ENCODE measurements around the gene XBP1. TPM values are rescaled to one million over a fixed set of nuclear protein-coding genes. Genes with fewer than 3 reads are reported as not detected.
A peak's percentile ranks its signal among the peaks of the same experiment; 100 is the strongest.
"Not testable (repeated sequence)": the region's sequence is repeated elsewhere in the genome, so short reads cannot be mapped to it uniquely, and the experiment has no call there.

Gene XBP1
- polyA plus RNA-seq (ENCODE audit: insufficient read length), result 127 TPM
- long read RNA-seq, donor 1, transcript XBP1-201 (5 exons, 1,850 nt), result major isoform, 74 of 82 reads
- long read RNA-seq, donor 1, partial matches to known transcripts, result 6 of 82 reads
- long read RNA-seq, donor 1, other reads (novel, unspliced or antisense), result 0 of 82 reads
- long read RNA-seq, donor 2, transcript XBP1-201 (5 exons, 1,850 nt), result major isoform, 53 of 59 reads
- long read RNA-seq, donor 2, partial matches to known transcripts, result 0 of 59 reads
- long read RNA-seq, donor 2, other reads (novel, unspliced or antisense), result 0 of 59 reads
- long read RNA-seq, donor 3, transcript XBP1-201 (5 exons, 1,850 nt), result major isoform, 38 of 68 reads
- long read RNA-seq, donor 3, partial matches to known transcripts, result 23 of 68 reads
- long read RNA-seq, donor 3, other reads (novel, unspliced or antisense), result 0 of 68 reads
- long read RNA-seq, donor 4, transcript XBP1-201 (5 exons, 1,850 nt), result major isoform, 7 of 10 reads
- long read RNA-seq, donor 4, partial matches to known transcripts, result 0 of 10 reads
- long read RNA-seq, donor 4, other reads (novel, unspliced or antisense), result 0 of 10 reads
- long read RNA-seq, donor 5, transcript XBP1-201 (5 exons, 1,850 nt), result major isoform, 82 of 122 reads
- long read RNA-seq, donor 5, partial matches to known transcripts, result 35 of 122 reads
- long read RNA-seq, donor 5, other reads (novel, unspliced or antisense), result 0 of 122 reads
- long read RNA-seq, donor 6, transcript XBP1-201 (5 exons, 1,850 nt), result major isoform, 67 of 74 reads
- long read RNA-seq, donor 6, partial matches to known transcripts, result 0 of 74 reads
- long read RNA-seq, donor 6, other reads (novel, unspliced or antisense), result 0 of 74 reads
- long read RNA-seq, donor 7, transcript XBP1-205 (2 exons, 520 nt), result minor isoform, 5 of 77 reads
- long read RNA-seq, donor 7, transcript XBP1-206 (2 exons, 2,173 nt), result minor isoform, 8 of 77 reads
- long read RNA-seq, donor 7, transcript XBP1-201 (5 exons, 1,850 nt), result major isoform, 64 of 77 reads
- long read RNA-seq, donor 7, partial matches to known transcripts, result 0 of 77 reads
- long read RNA-seq, donor 7, other reads (novel, unspliced or antisense), result 0 of 77 reads
- long read RNA-seq, donor 8, transcript XBP1-201 (5 exons, 1,850 nt), result major isoform, 28 of 34 reads
- long read RNA-seq, donor 8, partial matches to known transcripts, result 0 of 34 reads
- long read RNA-seq, donor 8, other reads (novel, unspliced or antisense), result 0 of 34 reads

DNA sequence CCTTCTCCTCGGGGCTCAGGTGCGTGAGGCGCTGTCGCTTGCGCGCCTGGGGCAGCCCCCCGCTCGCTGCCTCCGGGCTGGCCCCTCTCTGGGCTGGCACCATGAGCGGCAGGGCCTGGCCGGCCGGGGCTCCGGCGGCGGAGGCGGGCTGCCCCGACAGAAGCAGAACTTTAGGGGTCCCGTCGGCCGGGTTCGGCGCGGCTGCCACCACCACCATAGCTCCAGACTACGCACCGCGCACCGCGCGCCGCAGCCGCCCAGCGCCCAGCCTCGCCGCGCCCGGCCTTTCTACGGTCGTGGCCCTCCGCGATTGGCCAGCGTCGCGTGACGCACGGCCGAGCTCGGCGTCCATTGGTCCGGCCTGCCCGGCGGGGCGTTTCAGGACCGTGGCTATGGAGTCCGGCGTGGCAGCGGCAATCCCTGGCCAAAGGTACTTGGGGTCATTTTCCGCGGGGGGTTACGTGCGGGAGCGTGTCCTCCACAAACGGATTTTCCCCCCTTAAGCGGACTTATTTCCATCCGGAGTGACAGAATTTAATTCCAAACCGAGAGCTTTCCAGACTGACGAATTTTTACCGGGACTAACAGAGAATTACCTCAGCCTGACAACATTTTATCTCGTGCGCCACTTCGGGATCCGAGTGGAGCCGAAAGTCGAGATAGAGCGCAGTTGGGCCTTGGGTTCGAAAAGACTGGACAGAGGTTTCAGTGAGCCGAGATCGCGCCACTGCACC is at the start of gene XBP1:
Gene XBP1 (minus strand): TSS at position 262 of the 734 bp plus-strand sequence.
- peak; percentile 94 for DNase-seq

- no peak for DNase-seq
Observed at GRCh38 chr22:28846994-28847393, 46.6 kb upstream of the XBP1 start.

DNA sequence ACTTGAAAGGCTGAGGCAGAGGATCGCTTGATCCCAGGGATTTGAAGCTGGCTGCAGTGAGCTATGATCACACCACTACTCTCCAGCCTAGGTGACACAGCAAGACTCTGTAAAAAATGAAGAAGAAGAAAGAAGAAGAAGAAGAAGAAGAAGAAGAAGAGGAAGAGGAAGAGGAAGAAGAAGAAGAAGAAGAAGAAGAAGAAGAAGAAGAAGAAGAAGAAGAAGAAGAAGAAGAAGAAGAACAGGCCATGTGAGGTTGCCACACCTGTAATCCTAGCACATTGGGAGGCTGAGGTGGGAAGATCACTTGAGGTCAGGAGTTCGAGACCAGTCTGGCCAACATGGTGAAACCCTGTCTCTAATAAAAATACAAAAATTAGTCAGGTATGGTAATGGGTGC is 43.9 kb upstream of the XBP1 start:
- not testable (repeated sequence) for DNase-seq

GRCh38 chr22:28843633-28844032 is 43.3 kb upstream of the XBP1 start:
- DNase-seq, result no peak

- DNase-seq, result no peak
Observed at GRCh38 chr22:28841111-28841510, 40.7 kb upstream of the XBP1 start.

GRCh38 chr22:28838971-28839370 is 38.6 kb upstream of the XBP1 start:
- no peak for DNase-seq

- DNase-seq, result no peak
Observed at GRCh38 chr22:28837640-28838039, 37.3 kb upstream of the XBP1 start.

DNA sequence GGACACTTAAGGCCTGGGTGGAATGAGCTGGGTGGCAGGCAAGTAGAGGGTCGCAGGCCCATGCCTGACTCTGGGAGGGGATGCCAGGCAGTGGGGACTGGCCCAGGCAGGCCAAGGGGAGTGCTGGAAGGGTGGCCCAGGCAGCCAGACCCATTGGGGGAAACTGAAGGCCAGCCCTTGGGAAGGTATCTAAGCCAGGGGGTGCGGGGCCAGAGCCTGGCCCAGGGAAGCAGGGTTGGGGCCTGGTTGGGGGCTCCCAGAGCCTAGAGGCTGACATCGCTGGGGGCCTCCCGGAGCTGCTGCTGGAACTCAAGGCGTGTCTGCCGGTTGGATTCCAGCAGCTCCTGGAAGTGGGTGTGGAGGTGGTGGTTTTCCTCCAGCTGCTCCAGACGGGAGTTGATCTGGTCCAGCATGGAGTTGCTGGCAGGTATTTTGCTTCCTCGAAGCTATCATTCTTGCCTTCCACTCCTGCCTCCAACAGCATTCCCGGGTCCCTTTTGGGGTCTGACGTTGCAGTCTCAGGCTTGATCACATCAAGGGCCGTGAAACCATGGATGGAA is 35.3 kb upstream of the XBP1 start:
- no peak for DNase-seq

- no peak for DNase-seq
Observed at GRCh38 chr22:28833276-28833923, 33.0 kb upstream of the XBP1 start.

DNA sequence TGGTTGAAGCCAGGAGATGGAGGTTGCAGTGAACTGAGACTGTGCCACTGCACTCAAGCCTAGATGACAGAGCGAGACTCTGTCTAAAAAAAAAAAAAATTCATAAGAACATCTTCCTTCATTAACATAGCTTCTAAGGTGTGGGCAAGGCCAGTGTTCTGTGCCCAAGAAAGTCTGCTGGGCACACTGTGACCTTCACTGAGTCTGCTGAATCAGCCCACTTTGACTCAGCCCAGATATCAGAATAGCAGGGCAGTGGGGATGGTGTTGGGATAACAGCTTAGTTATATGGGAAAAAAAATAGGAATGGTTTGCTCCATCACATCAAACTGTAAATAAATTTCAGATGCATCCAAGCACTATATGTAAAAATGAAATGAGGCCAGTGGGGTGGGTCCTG is 32.4 kb upstream of the XBP1 start:
- DNase-seq, result no peak

GRCh38 chr22:28831140-28832072 is 31.0 kb upstream of the XBP1 start:
- no peak for DNase-seq

- no peak for DNase-seq
Observed at GRCh38 chr22:28830441-28830840, 30.1 kb upstream of the XBP1 start.

- peak; percentile 71 for DNase-seq
Observed at GRCh38 chr22:28829358-28830181, 29.2 kb upstream of the XBP1 start.

DNA sequence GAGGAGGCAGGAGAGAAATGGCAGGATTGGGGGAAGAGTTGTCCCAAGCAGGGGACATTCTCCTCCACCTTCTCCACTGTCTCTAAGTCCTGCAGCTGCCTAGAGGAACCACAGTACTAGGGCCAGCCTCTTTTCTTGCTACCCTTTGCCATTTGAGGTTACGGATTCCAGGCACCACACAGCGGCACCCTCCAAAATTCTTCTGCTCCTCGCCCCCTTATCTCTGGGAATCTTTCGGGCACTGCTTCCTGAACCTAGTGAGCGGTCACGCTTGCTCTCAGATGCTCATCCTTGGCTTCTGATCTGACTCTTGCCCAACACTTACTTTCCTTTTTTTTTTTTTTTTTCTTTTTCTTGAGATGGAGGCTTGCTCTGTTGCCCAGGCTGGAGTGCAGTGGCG is 26.6 kb upstream of the XBP1 start:
- DNase-seq, result no peak

GRCh38 chr22:28826430-28826829 is 26.1 kb upstream of the XBP1 start:
- not testable (repeated sequence) for DNase-seq

DNA sequence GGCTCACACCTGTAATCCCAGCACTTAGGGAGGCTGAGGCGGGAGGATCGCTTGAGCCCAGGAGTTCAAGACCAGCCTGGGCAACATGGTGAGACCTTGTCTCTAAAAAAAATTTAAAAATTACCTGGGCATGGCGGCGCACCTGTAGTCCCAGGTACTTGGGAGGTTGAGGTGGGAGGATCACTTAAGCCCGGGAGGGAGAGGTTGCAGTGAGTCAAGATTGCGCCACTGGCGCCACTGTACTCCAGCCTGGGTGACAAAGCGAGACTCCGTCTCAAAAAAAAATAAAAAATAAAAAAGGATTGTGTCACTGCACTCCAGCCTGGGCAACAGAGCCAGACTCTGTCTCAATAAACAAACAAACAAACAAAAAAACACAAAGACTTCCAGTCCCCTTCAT is 24.1 kb upstream of the XBP1 start:
- DNase-seq, result not testable (repeated sequence)

- no peak for DNase-seq
Observed at GRCh38 chr22:28822930-28823551, 22.7 kb upstream of the XBP1 start.

- DNase-seq, result no peak
Observed at GRCh38 chr22:28821452-28821851, 21.1 kb upstream of the XBP1 start.

All from left kidney (tissue), 8 donors.